Naive B cell (primary cell): Measurements from ENCODE around the gene FAR1. TPM values are rescaled to one million over a fixed set of nuclear protein-coding genes. Genes with fewer than 3 reads are reported as not detected.
"Not testable (repeated sequence)": the region's sequence is repeated elsewhere in the genome, so short reads cannot be mapped to it uniquely, and the experiment has no call there.

Experiments used
- ATAC-seq, 2 donors: fragments of 150-1000 bp; cut with Tn5 transposase; 2 replicates each; pipeline ENCODE4 v1.10.0; 2021; ENCODE audit warnings: low read depth in 2 of 2, mild to moderate bottlenecking in 2 of 2, moderate library complexity in 2 of 2
- DNase-seq: peaks from one replicate; pipeline ENCODE4 v3.0.0; 2022
- H3K27ac Mint-ChIP-seq, 6 donors: one replicate each; pipeline ENCODE4 v1.8.0; 2020 to 2022; ENCODE audit warnings: mild to moderate bottlenecking in 6 of 6, mixed read lengths in 6 of 6, moderate library complexity in 5 of 6, inconsistent platforms in 2 of 6
- H3K27me3 Mint-ChIP-seq, 3 donors: one replicate each; pipeline ENCODE4 v1.8.0; 2021 to 2022; ENCODE audit warnings: mixed read lengths in 3 of 3, mild to moderate bottlenecking in 1 of 3
- H3K36me3 Mint-ChIP-seq, 2 donors: one replicate each; pipeline ENCODE4 v1.8.0; 2020 to 2022; ENCODE audit warnings: mixed read lengths in 2 of 2, inconsistent platforms in 1 of 2, mild to moderate bottlenecking in 1 of 2
- H3K4me1 Mint-ChIP-seq, 3 donors: one replicate each; pipeline ENCODE4 v1.8.0; 2020 to 2022; ENCODE audit warnings: mixed read lengths in 3 of 3, inconsistent platforms in 1 of 3, mild to moderate bottlenecking in 1 of 3, moderate library complexity in 1 of 3
- H3K4me3 Mint-ChIP-seq, 8 donors: one replicate each; pipeline ENCODE4 v1.8.0; 2020 to 2022; ENCODE audit warnings: mild to moderate bottlenecking in 8 of 8, mixed read lengths in 8 of 8, moderate library complexity in 8 of 8, inconsistent platforms in 2 of 8
- H3K9me3 Mint-ChIP-seq, 7 donors: one replicate each; pipeline ENCODE4 v1.8.0; 2020 to 2022; ENCODE audit warnings: mixed read lengths in 7 of 7, mild to moderate bottlenecking in 5 of 7, inconsistent platforms in 2 of 7, moderate library complexity in 1 of 7
- polyA plus RNA-seq, 6 donors: library from polyadenylated mRNA; unstranded; fragments of 300-500 nt; fragmentation: Illumina TruSeq; gene quantifications; one replicate each; pipeline ENCODE4 v1.2.3, GENCODE V29; 2021; ENCODE audit warnings: low read depth in 6 of 6

The FAR1 gene, protein sequence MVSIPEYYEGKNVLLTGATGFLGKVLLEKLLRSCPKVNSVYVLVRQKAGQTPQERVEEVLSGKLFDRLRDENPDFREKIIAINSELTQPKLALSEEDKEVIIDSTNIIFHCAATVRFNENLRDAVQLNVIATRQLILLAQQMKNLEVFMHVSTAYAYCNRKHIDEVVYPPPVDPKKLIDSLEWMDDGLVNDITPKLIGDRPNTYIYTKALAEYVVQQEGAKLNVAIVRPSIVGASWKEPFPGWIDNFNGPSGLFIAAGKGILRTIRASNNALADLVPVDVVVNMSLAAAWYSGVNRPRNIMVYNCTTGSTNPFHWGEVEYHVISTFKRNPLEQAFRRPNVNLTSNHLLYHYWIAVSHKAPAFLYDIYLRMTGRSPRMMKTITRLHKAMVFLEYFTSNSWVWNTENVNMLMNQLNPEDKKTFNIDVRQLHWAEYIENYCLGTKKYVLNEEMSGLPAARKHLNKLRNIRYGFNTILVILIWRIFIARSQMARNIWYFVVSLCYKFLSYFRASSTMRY
- 10 to 100 TPM in 4 of 6 donors, 1 to 10 TPM in 1, under 1 TPM in 1; 0.14 to 16.1 (median 11.8) TPM for polyA plus RNA-seq

DNA sequence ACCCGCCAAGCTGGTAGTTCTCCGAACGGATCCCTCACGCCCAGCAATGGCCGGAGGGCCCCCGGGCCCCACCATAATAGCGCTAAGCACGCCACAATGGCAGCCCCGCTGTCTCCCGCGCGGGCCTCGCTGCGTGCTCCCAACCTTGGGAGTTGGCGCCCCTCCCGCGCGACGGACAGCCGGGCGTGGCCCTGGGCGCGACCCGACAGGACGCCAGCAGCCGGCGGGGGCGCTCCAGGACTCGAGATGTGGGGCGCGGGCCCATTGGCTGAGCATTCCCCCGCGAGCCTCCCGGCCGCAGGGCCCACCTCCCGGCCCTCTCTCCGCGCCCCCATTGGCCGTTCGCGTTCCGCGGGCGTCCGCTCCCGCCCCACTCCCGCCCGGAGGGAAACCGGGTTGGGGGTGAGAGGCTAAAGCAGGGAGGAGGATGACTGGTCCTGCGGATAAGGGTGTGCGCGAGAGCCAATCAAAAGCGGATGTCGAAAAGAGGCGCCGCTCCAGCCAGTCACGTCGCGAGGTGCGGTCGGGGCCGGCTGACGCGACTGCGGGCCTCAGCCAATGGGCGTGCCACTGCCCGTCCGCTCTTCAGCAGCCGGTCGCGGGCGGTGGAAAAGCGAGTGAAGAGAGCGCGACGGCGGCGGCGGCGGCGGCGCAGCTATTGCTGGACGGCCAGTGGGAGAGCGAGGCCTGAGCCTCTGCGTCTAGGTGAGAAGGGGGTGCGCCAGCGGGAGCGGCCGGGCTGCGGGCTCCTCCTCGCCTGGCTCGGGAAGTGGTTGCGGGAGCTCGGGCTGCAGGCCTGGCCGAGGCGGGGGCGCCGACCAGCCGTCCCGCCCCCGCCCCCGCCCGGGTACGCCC is at the start of gene FAR1:
TSS of gene FAR1 (plus strand) at position 567 of the 855 bp plus-strand sequence. CDS start 26,098 bp downstream, outside the sequence.
- Mint-ChIP-seq H3K27me3 (peaks cover 6 to 15% (median 10%) of the 10 kb centered on the region in 3 donors), H3K4me1 (peaks cover 44 to 47% (median 46%) of the 10 kb centered on the region in 3 donors), H3K36me3 (peaks cover 0 to 6% of the 10 kb centered on the region in 2 donors), H3K9me3 (no peaks in the 10 kb centered on the region), H3K4me3 (peak within 1 kb of the TSS; percentile 92 to 99 (median 98)), H3K27ac (peak within 1 kb of the TSS; percentile 95 to 98 (median 96))
- ATAC-seq (peak; percentile 85 to 88), DNase-seq (peak; percentile 97)

DNA sequence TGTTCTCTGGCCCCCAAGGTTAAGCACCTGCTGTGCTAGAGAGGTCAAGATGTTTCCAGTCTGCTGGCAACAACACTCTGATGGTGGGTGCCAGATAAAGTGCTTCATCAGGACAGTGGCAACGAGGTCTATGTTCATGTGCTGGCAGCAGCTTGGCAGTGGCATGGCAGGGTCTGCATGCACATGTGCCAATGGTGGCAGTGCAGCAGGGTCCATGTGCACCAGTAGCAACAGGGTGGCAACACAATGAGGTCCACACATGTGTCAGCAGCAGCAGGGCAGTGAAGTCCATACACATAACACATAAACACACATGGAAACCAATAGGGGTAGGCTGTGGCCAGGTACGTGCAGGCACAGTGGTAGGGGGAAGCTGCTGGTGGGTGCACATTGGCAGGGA is 48.4 kb upstream of the FAR1 start:
- H3K4me1 Mint-ChIP-seq: no peaks in the 10 kb centered on the region

DNA sequence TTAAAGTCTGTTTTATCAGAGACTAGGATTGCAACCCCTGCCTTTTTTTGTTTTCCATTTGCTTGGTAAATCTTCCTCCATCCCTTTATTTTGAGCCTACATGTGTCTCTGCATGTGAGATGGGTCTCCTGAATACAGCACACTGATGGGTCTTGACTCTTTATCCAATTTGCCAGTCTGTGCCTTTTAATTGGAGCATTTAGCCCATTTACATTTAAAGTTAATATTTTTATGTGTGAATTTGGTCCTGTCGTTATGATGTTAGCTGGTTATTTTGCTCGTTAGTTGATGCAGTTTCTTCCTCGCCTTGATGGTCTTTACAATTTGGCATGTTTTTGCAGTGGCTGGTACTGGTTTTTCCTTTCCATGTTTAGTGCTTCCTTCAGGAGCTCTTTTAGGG is 41.6 kb upstream of the FAR1 start:
- not testable (repeated sequence) for DNase-seq, H3K36me3 Mint-ChIP-seq, H3K4me1 Mint-ChIP-seq, H3K27ac Mint-ChIP-seq, ATAC-seq, H3K4me3 Mint-ChIP-seq, H3K27me3 Mint-ChIP-seq
- peaks cover 0 to 20% (median 11%) of the 10 kb centered on the region in 7 donors for H3K9me3 Mint-ChIP-seq

More for the DNA sequence above, 48.4 kb upstream of the FAR1 start:
- H3K27me3 Mint-ChIP-seq: peaks cover 4 to 6% (median 6%) of the 10 kb centered on the region in 3 donors
- ATAC-seq (no peak), DNase-seq (no peak)
- H3K36me3 Mint-ChIP-seq: peaks cover 0 to 18% of the 10 kb centered on the region in 2 donors
- H3K27ac Mint-ChIP-seq: no peak overlapping the region
- peaks cover 9 to 49% (median 30%) of the 10 kb centered on the region in 7 donors for H3K9me3 Mint-ChIP-seq
- H3K4me3 Mint-ChIP-seq: peak overlapping the region in 1 of 8 donors; percentile 44

DNA sequence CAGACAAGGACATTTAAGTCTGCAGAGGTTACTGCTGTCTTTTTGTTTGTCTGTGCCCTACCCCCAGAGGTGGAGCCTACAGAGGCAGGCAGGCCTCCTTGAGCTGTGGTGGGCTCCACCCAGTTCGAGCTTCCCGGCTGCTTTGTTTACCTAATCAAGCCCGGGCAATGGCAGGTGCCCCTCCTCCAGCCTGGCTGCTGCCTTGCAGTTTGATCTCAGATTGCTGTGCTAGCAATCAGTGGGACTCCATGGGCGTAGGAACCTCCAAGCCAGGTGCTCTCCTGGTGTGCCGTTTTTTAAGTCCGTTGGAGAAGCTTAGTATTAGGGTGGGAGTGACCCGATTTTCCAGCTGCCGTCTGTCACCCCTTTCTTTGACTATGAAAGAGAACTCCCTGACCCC is 39.8 kb upstream of the FAR1 start:
- not testable (repeated sequence) for H3K36me3 Mint-ChIP-seq, DNase-seq, ATAC-seq, H3K4me3 Mint-ChIP-seq, H3K4me1 Mint-ChIP-seq
- H3K9me3 Mint-ChIP-seq: peaks cover 0 to 20% (median 11%) of the 10 kb centered on the region in 7 donors
- H3K27me3 Mint-ChIP-seq: peaks cover 12 to 19% (median 16%) of the 10 kb centered on the region in 3 donors
- peak overlapping the region in 1 of 6 donors; percentile 44 for H3K27ac Mint-ChIP-seq

DNA sequence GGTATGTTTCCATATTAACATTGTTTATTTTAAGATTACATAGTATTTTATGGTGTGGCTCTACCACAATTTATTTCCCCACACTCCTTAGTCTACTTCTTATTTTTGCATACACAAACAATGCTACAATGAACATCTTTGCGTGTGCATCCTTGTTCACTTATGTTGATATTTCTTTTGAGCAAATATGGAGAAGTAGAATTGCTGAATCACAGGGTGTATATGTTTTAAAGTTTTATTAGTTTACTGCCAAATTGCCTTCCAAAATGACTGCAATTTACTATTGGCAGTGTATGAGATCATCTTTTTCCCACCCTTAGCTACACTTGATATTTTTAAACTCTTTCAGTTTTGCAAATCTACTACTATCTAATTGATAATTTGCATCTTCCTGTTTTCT is 38.7 kb upstream of the FAR1 start:
- Mint-ChIP-seq H3K4me1 (no peaks in the 10 kb centered on the region), H3K27ac (no peak overlapping the region), H3K27me3 (peaks cover 12 to 19% (median 16%) of the 10 kb centered on the region in 3 donors), H3K9me3 (peaks cover 0 to 18% (median 6%) of the 10 kb centered on the region in 7 donors), H3K4me3 (no peak overlapping the region), H3K36me3 (no peaks in the 10 kb centered on the region)
- ATAC-seq (no peak), DNase-seq (no peak)

DNA sequence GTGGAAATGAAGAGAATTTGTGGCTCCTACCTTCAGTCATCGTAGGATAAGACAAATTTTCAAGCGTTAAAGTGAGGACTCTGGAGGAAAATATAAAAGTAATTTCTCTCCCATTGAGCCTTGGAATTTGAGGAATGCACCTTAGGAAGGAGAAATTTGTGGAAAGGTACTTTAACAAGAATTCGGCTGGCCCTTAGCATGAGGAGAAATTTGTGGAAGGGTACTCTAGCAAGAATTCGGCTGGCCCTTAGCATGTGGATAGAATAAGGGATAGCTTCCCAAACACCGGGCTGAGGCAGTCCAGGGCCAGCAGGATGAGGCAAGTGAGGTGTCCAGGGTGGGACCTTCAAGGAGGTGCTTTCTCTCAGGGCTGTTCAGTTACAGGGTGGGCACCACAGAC is 33.2 kb upstream of the FAR1 start:
- H3K36me3 Mint-ChIP-seq: no peaks in the 10 kb centered on the region
- no peaks in the 10 kb centered on the region for H3K4me1 Mint-ChIP-seq
- peaks cover 15 to 24% (median 22%) of the 10 kb centered on the region in 3 donors for H3K27me3 Mint-ChIP-seq
- H3K27ac Mint-ChIP-seq: no peak overlapping the region
- no peak overlapping the region for H3K4me3 Mint-ChIP-seq
- DNase-seq (no peak), ATAC-seq (no peak)
- H3K9me3 Mint-ChIP-seq: peaks cover 0 to 22% (median 7%) of the 10 kb centered on the region in 7 donors

DNA sequence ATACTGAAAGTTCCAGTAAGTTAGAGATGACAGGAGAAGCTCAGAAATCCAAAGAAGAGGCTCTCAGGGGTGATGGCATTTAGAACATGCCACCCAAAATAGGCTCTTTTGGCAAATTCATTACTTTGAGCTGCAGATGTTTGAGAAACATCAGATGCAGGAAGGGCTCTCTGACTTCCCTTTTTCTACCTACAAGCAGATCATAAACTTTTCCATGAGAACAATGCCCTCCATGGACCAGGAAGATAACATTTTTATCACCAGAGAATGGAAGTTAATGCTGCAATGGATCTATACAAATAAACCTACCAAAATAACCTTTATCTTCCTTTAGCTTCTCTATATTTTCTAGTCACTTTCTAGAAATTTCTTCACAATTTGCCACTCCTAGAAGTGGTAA is 32.7 kb upstream of the FAR1 start:
- Mint-ChIP-seq H3K4me3 (no peak overlapping the region), H3K9me3 (peaks cover 0 to 22% (median 7%) of the 10 kb centered on the region in 7 donors), H3K4me1 (no peaks in the 10 kb centered on the region), H3K27me3 (peaks cover 15 to 24% (median 22%) of the 10 kb centered on the region in 3 donors), H3K36me3 (no peaks in the 10 kb centered on the region), H3K27ac (no peak overlapping the region)
- ATAC-seq: no peak
- no peak for DNase-seq

DNA sequence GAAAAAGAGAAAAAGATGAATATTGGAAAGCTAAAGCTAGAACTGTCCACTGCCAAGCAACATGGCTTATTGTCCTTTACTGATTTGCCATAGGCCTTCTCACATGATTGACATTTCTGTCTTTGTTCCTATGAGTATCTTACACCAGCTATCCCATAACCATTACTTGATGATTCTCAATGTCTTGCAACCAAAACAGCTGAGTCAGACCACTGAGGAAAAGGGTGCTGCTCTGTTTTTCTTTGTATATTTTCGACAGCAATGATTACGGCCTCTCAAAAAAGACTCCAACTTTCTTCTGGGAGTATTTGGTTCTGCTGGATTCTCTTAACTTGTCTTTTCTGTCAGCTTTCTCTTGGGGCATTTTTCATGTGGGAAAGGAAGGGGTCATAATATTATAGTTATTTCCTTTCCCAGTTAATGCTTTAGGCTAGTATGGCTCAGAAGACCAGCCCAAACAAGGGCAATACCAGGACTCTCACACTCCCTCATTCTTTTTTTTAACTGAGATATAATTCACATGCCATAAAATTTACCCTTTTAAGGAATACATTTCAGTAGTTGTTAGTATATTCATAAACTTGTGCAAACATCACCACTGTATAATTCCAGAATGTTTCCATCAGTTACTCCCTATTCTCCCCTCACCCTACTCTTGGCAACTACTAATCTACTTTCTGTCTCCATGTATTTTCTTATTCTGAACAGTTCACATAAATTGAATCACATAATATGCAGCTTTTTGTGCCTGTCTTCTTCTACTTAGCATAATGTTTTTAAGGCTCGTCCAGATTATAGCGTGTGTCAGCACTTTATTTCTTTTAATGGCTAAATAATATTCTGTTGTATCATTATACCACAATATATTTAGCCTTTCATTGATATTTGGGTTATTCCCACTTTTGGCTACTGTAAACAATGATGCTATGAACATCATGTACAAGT is 31.1 kb upstream of the FAR1 start:
- Mint-ChIP-seq H3K9me3 (peaks cover 0 to 18% (median 10%) of the 10 kb centered on the region in 7 donors), H3K4me3 (no peak overlapping the region), H3K27ac (no peak overlapping the region), H3K36me3 (no peaks in the 10 kb centered on the region), H3K4me1 (no peaks in the 10 kb centered on the region), H3K27me3 (peaks cover 9 to 26% (median 23%) of the 10 kb centered on the region in 3 donors)
- DNase-seq: no peak
- no peak for ATAC-seq

DNA sequence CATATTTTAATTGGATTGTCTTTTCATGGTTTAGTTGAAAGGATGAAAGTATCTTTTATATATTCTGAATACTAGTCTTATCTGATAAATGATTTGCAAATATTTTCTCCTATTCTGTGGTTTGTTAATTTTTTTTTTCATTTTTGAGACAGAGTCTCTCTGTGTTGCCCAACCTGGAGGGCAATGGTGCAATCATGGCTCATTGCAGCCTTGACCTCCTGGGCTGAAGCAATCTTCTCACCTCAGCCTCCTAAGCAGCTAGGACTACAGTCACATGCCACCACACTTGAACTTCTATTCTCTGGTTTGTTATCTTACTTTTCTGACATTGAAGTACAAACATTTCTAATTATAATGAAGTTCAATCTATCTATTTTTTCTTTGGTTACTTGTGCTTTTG is 30.0 kb upstream of the FAR1 start:
- no peak for ATAC-seq
- H3K4me3 Mint-ChIP-seq: no peak overlapping the region
- no peaks in the 10 kb centered on the region for H3K4me1 Mint-ChIP-seq
- DNase-seq: no peak
- no peaks in the 10 kb centered on the region for H3K36me3 Mint-ChIP-seq
- H3K27me3 Mint-ChIP-seq: peaks cover 6 to 25% (median 17%) of the 10 kb centered on the region in 3 donors
- H3K27ac Mint-ChIP-seq: no peak overlapping the region
- H3K9me3 Mint-ChIP-seq: peaks cover 0 to 18% (median 10%) of the 10 kb centered on the region in 7 donors

DNA sequence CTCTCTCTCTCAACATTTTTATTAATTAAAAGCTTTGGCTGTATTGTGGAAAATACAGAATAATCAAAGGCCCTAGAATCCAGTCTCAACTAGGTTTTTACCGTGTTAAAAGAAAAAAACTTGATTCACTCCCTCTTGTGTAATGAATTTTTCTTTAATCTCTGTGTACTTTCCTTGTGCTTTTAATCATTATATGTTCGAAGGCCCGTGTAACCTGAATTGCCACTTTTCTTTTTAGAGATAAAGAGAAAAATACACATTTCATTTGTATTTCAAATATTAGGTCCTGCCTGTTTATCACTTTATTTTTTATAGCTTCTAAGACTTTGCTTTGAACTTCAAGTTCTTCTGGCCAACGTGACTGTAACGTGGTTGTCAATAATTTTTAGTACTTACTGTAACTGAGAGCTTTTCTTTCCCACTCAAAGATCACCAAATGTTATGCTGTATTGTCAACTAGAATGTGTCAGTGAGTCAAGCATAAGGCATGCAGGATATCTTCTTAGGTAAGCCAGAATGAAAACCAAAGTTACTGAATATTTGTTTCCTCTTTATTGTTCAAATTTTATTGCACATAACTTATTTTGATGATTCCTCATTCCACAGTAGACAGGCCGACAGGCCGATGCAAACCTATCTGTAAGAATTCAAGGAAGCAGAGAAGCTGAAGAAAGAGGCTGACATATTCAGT is 23.3 kb upstream of the FAR1 start:
- Mint-ChIP-seq H3K4me1 (no peaks in the 10 kb centered on the region), H3K36me3 (no peaks in the 10 kb centered on the region), H3K4me3 (no peak overlapping the region), H3K27me3 (peaks cover 13 to 33% (median 27%) of the 10 kb centered on the region in 3 donors), H3K27ac (no peak overlapping the region), H3K9me3 (peaks cover 0 to 5% (median 2%) of the 10 kb centered on the region in 7 donors)
- ATAC-seq (no peak), DNase-seq (no peak)

DNA sequence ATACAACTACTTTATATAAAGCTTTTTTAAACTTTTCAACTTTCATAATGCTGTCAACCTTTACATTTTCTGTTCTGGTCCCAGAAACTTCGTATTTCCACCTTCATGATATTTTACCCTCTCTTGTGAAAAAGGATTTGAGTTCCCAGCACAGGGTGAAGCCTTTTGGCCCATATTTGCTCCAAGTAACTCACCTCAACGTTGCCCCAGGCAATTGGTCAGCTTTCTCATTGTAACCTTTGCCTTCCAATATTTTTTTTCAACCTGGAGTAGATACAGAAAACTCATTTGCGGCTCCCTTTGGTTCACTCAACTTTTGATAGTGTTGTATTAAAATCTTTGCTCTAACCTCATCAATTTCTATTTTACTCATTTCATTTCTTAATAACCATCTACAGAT is 21.1 kb upstream of the FAR1 start:
- Mint-ChIP-seq H3K27me3 (peaks cover 19 to 38% (median 28%) of the 10 kb centered on the region in 3 donors), H3K4me1 (no peaks in the 10 kb centered on the region), H3K27ac (no peak overlapping the region), H3K4me3 (no peak overlapping the region), H3K36me3 (no peaks in the 10 kb centered on the region), H3K9me3 (peaks cover 0 to 6% (median 0%) of the 10 kb centered on the region in 7 donors)
- DNase-seq (no peak), ATAC-seq (no peak)

DNA sequence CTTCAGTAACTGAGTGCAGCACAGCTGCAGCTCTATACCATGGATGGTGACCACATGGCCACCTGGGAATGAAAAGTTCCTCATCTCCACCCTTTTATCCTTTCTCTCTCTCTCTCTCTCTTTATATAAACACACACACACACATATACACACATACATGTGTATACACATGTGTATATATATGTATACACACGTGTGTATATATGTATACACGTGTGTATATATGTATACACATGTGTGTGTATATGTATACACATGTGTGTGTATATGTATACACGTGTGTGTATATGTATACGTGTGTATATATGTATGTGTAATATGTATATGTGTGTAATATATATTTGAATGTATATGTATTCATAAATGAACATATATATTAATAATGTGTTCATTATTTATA is 18.8 kb upstream of the FAR1 start:
- peaks cover 0 to 7% (median 0%) of the 10 kb centered on the region in 7 donors for H3K9me3 Mint-ChIP-seq
- peaks cover 26 to 54% (median 29%) of the 10 kb centered on the region in 3 donors for H3K27me3 Mint-ChIP-seq
- H3K4me1 Mint-ChIP-seq: no peaks in the 10 kb centered on the region
- DNase-seq (no peak), ATAC-seq (no peak)
- H3K27ac Mint-ChIP-seq: no peak overlapping the region
- no peak overlapping the region for H3K4me3 Mint-ChIP-seq
- no peaks in the 10 kb centered on the region for H3K36me3 Mint-ChIP-seq
